Endothelial cell (in vitro differentiated cells): ENCODE results near the gene SMARCD1. TPM values are rescaled to one million over a fixed set of nuclear protein-coding genes. Genes with fewer than 3 reads are reported as not detected.
A peak's percentile ranks its signal among the peaks of the same experiment; 100 is the strongest.

ENCODE experiments used
- DNase-seq: peaks from one replicate; pipeline ENCODE4 v3.0.0; 2021; ENCODE audit warnings: low spot score
- H3K27ac Mint-ChIP-seq: one replicate; pipeline ENCODE4 v1.8.0; 2021; ENCODE audit warnings: mixed read lengths, inconsistent platforms; ENCODE audit not compliant: unreplicated experiment
- H3K27me3 Mint-ChIP-seq: one replicate; pipeline ENCODE4 v1.8.0; 2021; ENCODE audit warnings: mild to moderate bottlenecking, moderate library complexity, mixed read lengths, inconsistent platforms; ENCODE audit not compliant: unreplicated experiment
- H3K36me3 Mint-ChIP-seq: one replicate; pipeline ENCODE4 v1.8.0; 2021; ENCODE audit warnings: mild to moderate bottlenecking, low read depth, mixed read lengths, inconsistent platforms; ENCODE audit not compliant: unreplicated experiment
- H3K4me1 Mint-ChIP-seq: one replicate; pipeline ENCODE4 v1.8.0; 2021; ENCODE audit warnings: mild to moderate bottlenecking, mixed read lengths, inconsistent platforms; ENCODE audit not compliant: unreplicated experiment
- H3K4me3 Mint-ChIP-seq: one replicate; pipeline ENCODE4 v1.8.0; 2021; ENCODE audit warnings: mild to moderate bottlenecking, mixed read lengths, inconsistent platforms; ENCODE audit not compliant: unreplicated experiment
- H3K9me3 Mint-ChIP-seq: one replicate; pipeline ENCODE4 v1.8.0; 2021; ENCODE audit warnings: mixed read lengths, inconsistent platforms; ENCODE audit not compliant: unreplicated experiment
- CTCF ChIP-seq: fragments of 200-600 bp; sonication (generic); IDR thresholded peaks from one replicate; pipeline ENCODE4 v1.5.0; 2021; ENCODE audit warnings: antibody characterized with exemption; ENCODE audit not compliant: unreplicated experiment
- total RNA-seq: library from RNA; stranded (reverse); fragmentation: NEBNext Ultra II Directional; extraction: Animal tissue kit (Norgen Biotek cat#: 25700); gene quantifications from one replicate; pipeline ENCODE4 v1.2.1, GENCODE V29; 2021; ENCODE audit not compliant: unreplicated experiment

Gene SMARCD1
- total RNA-seq, 1 donor from 2014 or later, result 101 TPM

GRCh38 chr12:50090391-50090790 lies 5.2 kb downstream of the SMARCD1 start:
- Mint-ChIP-seq H3K27me3 (peaks cover 1% of the 10 kb centered on the region), H3K4me3 (no peak overlapping the region), H3K4me1 (peaks cover 10% of the 10 kb centered on the region), H3K9me3 (no peaks in the 10 kb centered on the region), H3K27ac (no peak overlapping the region), H3K36me3 (peaks cover 15% of the 10 kb centered on the region)
- no peak for DNase-seq
- no peak for TF ChIP-seq CTCF

GRCh38 chr12:50097952-50098351 lies 12.8 kb downstream of the SMARCD1 start:
- H3K36me3 Mint-ChIP-seq, result peaks cover 52% of the 10 kb centered on the region
- no peaks in the 10 kb centered on the region for H3K4me1 Mint-ChIP-seq
- no peak for DNase-seq
- no peak for TF ChIP-seq CTCF
- H3K4me3 Mint-ChIP-seq, result peak overlapping the region; percentile 22
- peaks cover 2% of the 10 kb centered on the region for H3K27me3 Mint-ChIP-seq
- no peak overlapping the region for H3K27ac Mint-ChIP-seq
- no peaks in the 10 kb centered on the region for H3K9me3 Mint-ChIP-seq

GRCh38 chr12:50099302-50100008 lies 14.3 kb downstream of the SMARCD1 start:
- H3K9me3 Mint-ChIP-seq, result no peaks in the 10 kb centered on the region
- peak overlapping the region; percentile 10 for H3K4me3 Mint-ChIP-seq
- no peak for DNase-seq
- TF ChIP-seq CTCF, result no peak
- H3K27ac Mint-ChIP-seq, result no peak overlapping the region
- H3K4me1 Mint-ChIP-seq, result no peaks in the 10 kb centered on the region
- H3K27me3 Mint-ChIP-seq, result peaks cover 2% of the 10 kb centered on the region
- peaks cover 55% of the 10 kb centered on the region for H3K36me3 Mint-ChIP-seq

- H3K27ac Mint-ChIP-seq, result no peak overlapping the region
- H3K4me1 Mint-ChIP-seq, result no peaks in the 10 kb centered on the region
- no peak for TF ChIP-seq CTCF
Measured at GRCh38 chr12:50100561-50100960, 15.4 kb downstream of the SMARCD1 start.

GRCh38 chr12:50101663-50102062 lies 16.5 kb downstream of the SMARCD1 start:
- TF ChIP-seq CTCF, result no peak
- H3K27ac Mint-ChIP-seq, result no peak overlapping the region
- H3K36me3 Mint-ChIP-seq, result peaks cover 38% of the 10 kb centered on the region
- no peaks in the 10 kb centered on the region for H3K4me1 Mint-ChIP-seq
- peaks cover 6% of the 10 kb centered on the region for H3K27me3 Mint-ChIP-seq
- no peak overlapping the region for H3K4me3 Mint-ChIP-seq
- no peak for DNase-seq
- H3K9me3 Mint-ChIP-seq, result no peaks in the 10 kb centered on the region

More at GRCh38 chr12:50100561-50100960, 15.4 kb downstream of the SMARCD1 start:
- H3K36me3 Mint-ChIP-seq, result peaks cover 49% of the 10 kb centered on the region
- no peak for DNase-seq
- H3K27me3 Mint-ChIP-seq, result peaks cover 4% of the 10 kb centered on the region
- H3K9me3 Mint-ChIP-seq, result no peaks in the 10 kb centered on the region
- H3K4me3 Mint-ChIP-seq, result peak overlapping the region; percentile 62
